HG02884 (cell line): ENCODE measurements around the gene PTCH1.
A peak's percentile ranks its signal among the peaks of the same experiment; 100 is the strongest.

Experiments
- ATAC-seq: cut with Tn5 transposase; IDR thresholded peaks from one replicate; pipeline ENCODE4 v1.9.1; 2021; ENCODE audit warnings: mild to moderate bottlenecking, moderate library complexity; ENCODE audit not compliant: unreplicated experiment

PTCH1 gene

DNA sequence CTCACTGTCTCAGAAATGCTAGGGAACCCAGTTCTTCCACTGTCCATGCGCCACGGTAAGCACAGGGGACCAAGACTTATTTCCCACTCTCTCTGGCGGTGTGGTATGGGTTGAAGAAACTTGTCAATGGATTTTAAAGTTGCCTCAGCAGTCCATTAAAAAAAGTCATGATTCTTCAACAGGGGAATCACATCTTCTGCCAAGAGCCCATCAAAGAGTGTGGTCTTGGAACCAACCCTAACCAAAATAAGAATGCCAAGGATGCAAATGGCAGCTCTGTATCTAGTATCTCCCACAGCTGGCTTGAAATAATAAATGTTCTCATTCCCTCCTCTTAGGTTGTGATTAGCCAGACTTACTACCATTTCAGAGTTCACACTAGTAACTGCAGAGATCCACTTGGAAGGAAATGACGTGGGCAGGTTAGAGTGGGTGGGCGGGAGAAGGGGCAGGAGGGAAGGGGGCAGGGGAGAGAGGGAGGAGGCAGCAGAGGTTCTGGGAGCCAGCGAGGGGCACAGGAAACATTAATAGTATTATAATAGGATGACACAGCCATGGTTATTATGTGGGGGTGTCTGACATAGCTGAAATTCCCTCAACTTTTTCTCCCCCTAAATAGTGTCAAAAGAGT is 17.6 kb downstream of the PTCH1 start:
- no peak for ATAC-seq

GRCh38 chr9:95498641-95499040 is 18.1 kb downstream of the PTCH1 start:
- no peak for ATAC-seq

DNA sequence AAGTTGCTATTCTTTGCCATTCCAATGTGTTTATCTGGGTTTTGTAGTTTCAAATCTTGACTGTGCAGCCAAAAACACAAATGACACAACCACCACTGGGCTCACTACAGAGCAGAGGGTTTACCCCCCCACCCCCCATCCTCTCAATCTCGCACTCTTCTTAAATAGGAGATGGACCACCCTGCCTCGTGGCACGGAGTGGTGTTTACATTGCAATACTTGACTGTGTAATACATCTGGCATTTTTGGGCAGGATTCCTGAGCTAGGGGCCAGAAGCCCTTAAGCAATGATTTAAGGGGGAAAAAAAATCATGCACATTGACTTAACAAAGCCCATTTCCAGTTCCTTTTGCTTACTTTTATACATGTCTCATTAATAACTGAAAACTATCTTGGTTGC is 19.0 kb downstream of the PTCH1 start:
- ATAC-seq = no peak

GRCh38 chr9:95496687-95497086 is 20.1 kb downstream of the PTCH1 start:
- ATAC-seq = no peak

DNA sequence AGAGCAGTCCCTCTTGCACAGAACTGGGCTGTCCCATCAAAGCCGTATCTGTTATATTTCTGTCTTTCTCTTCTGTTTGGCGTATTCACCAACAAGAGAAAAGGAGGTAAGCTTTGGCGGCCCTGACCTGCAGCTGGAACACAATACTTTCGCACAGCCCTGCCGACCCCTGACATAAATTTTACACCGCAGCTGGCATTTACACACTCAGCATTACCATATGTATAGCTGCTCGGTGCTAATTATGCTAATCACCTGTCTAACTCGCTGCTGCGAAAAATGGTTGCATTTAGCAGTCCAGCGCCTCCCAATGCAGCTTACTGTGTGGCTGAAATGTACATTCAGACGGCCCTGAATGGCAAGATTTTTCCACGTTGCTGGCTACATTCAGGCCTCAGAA is 20.8 kb downstream of the PTCH1 start:
- no peak for ATAC-seq

DNA sequence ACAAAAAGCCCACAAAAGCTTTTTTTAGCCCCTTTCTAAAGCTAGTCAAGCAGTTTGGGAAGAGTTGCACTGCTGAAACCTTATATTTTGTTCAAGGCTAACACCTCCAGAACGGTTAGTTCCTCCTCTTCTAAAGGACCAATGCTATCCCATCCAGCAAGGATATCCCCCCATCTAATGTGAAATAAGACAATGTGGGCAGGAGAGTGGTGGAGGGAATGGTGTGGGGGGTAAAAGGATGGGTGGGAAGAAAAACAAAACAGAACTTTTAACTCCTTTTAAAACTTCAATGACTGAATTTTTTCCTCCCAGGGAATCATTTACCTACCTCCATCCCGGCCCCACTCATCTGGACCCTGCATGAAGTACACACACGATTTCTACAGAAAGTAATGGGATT is 21.2 kb downstream of the PTCH1 start:
- ATAC-seq = no peak

DNA sequence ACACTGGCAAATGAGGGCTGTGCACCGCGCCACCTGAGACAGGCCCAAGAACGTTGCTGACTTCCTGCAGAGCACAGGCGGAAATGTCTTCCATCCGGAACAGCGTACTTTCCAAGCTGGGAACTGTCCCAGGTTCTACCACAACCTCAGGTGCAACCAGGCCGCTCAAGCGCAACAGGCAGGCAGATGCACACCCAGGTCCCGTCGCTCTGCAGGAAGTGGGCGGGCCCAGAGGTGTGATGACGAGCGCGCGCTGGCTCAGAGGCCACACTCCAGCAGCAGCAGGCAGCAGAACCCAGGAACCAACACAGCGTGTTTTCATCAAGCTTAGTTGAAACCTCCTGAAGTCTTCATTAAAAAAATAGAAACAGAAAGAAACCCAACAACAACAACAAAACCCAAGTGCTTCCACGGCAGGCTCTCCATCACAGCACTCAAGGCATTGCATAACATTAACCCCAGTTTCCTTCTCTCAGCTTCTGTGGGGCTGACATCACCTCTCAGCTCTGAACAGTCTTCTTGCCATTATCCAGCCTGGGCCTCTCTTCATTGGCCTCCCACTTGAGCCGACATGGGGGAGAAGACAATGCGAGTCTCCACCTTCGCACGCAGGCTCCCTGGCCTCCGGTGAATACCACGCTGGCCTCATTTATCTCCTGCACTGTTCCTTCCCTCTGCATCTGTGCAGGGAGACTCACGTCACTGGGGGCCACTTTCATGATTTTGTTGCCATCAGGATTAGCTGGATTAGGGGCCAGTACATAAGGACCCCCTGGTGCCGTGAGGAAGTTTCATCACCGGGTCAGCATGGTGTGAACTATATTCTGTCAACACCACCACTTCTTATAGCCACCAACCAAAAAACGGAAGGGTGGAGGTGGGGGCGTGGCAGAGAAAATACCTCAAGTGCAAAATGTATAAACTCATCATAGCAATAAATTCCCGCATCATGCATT is 22.1 kb downstream of the PTCH1 start:
- ATAC-seq = peak; percentile 93

- ATAC-seq = peak; percentile 10
Measured at GRCh38 chr9:95494022-95494415, 22.8 kb downstream of the PTCH1 start.

DNA sequence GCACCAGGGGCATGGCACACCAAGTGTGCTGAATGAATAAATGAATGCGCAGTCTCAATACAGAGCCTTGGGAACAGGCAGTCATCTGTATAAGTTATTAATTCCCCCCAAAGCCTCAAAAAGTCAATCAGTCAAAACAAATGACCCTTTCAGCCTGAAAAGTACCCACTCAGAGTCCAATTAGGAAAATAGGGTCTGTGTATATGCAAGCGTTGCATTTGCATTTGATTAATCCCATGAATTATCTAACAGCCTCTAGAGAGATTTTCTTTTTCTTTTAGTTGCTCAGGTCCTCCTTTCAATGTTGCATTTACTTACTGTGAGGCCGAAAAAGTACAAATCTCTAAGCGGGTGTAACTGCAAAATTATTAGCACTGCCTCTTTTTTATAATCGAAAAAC is 23.4 kb downstream of the PTCH1 start:
- ATAC-seq = no peak

GRCh38 chr9:95491543-95492320 is 25.0 kb downstream of the PTCH1 start:
- ATAC-seq = no peak

DNA sequence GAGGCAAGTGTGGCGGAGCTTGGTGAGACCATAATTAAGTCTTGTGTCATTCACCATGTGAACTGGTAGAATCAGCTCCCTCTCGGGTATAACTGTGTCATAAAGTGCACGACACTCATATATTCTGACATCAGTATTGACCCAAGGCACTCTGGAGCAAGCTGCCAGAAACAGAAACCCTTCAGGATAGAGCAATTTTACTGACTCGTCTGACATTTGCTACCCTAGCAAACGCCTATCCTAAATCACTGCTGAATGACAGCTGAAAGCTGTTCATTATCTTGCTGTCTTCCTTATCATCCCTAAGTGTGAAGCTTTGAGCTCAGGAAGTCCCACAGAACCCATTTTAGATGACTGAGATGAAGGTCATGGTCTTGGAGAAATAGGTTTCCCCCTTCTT is 27.8 kb downstream of the PTCH1 start:
- no peak for ATAC-seq

GRCh38 chr9:95486318-95486717 is 30.5 kb downstream of the PTCH1 start:
- no peak for ATAC-seq

DNA sequence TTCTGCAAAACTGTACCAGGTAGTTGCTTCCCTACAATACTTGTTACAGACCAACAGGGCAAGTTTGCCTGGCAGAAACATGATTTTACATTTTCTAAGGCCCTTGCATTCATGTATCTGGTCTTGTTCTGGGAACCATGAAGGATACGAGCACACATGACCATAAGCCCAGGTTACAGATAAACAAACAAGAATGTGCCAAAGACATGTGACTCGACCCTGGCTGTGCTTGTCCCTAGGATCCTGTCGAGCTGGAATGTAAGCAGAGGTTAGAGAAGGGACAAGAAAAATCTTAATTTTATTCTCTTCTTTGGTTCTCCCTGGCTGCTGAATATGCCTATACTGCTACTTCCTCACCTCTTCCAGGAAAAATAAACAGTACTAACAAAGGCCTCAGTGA is 32.5 kb downstream of the PTCH1 start:
- no peak for ATAC-seq

DNA sequence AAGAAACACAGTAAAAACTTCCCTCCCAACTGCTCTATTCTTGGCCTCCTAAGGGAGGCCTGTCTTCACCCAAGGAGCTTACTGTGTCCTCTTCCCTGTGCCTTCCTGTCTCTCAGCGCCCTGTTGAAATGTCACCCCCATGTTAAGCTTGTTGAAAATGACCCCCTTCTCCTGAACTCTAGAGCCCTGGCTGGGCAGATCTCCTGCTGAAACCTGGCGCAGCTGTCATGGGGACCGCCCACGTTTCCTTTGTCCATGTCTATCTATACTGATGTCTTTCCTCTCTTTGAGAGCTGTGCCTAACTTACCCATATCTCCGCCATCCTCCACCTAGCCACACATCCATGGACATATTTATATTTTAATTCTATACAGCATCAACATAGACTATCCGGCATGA is 33.3 kb downstream of the PTCH1 start:
- ATAC-seq = no peak

GRCh38 chr9:95482621-95483020 is 34.1 kb downstream of the PTCH1 start:
- no peak for ATAC-seq

DNA sequence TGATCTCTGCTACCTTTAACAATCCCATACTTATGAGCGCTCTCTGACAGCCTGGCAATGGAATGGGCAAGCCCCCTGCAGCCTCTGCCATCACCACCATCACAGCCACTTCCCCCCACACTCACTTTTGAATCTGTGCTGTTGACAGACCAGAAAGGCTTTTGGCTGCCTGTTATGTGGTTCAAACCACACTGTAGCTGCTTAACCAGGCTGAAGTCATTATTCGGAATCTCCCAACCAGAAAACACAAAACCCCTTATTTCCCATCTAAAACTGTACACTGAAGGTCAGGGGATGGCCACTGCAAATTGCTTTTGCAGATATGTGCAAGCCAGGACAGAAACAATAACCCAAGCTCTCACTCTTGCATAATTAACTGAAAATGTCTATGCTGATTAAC is 35.8 kb downstream of the PTCH1 start:
- no peak for ATAC-seq

DNA sequence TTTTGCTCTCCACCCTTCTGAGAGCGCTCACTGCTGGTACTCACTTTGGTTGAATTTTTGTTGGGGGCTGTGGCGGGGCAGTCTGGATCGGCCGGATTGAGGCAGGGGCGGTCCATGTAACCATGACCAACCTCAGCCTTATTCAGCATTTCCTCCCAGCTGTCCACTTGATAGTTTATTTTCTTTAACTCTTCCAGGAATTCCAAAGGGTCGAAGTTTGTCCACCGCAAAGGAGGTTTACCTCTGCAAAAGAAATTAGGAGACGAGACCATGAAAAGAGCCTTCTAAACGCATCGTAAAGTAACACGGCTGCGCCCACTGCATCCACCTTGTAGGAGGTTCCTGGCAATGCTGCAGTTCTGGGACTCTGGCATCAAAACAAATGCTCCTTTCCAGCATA is 36.4 kb downstream of the PTCH1 start:
- ATAC-seq = no peak

- no peak for ATAC-seq
Measured at GRCh38 chr9:95479330-95479729, 37.4 kb downstream of the PTCH1 start.

DNA sequence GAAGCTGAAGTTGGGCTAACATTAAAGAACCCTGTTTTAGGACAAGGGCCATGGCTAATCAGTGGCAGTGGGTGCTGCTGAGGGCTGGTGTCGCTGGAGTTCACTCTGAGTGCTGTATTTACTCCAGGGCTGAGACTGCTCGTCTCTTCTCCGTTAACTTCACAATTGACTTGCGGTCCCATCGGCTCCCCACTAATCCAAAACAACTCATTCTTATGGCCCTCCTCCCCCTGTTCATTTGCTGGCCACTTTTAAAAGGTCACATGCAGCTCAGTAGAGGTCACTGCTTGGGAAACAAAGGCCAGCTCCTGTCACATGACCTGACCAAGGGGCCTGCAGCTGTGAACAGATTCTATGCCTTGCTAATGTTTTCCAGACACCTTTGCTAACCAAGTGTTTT is 38.4 kb downstream of the PTCH1 start:
- no peak for ATAC-seq

GRCh38 chr9:95477885-95478284 is 38.9 kb downstream of the PTCH1 start:
- no peak for ATAC-seq

- ATAC-seq = no peak
Measured at GRCh38 chr9:95477441-95477840, 39.3 kb downstream of the PTCH1 start.

DNA sequence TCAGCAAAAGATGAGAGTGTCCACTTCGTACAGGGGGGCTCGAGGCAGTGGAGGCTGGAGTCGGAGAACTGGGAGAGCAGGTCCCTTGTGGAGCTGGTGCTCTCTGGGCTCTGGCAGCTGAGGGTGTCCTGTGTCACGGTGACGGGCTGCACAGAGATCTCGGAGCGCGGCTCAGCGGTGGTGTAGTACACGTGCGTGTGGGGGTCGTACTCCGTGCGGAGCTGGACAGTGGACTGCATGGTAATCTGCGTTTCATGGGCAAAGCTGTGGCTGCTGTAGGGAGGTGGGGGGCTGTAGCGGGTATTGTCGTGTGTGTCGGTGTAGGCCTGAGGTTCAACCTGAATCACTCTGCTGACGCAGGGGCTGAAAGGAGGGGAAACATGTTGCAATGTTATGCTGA is 48.0 kb downstream of the PTCH1 start:
- no peak for ATAC-seq
